Activated CD4-positive, alpha-beta T cell treated with anti-CD3 and anti-CD28 coated beads for 48 hours (primary cell): ENCODE data around the gene ZNF132.
A peak's percentile ranks its signal among the peaks of the same experiment; 100 is the strongest.
"Not testable (repeated sequence)": the region's sequence is repeated elsewhere in the genome, so short reads cannot be mapped to it uniquely, and the experiment has no call there.

Experiments
- DNase-seq: peaks from one replicate; pipeline ENCODE4 v3.0.0-alpha.2; 2020

ZNF132 gene

DNA sequence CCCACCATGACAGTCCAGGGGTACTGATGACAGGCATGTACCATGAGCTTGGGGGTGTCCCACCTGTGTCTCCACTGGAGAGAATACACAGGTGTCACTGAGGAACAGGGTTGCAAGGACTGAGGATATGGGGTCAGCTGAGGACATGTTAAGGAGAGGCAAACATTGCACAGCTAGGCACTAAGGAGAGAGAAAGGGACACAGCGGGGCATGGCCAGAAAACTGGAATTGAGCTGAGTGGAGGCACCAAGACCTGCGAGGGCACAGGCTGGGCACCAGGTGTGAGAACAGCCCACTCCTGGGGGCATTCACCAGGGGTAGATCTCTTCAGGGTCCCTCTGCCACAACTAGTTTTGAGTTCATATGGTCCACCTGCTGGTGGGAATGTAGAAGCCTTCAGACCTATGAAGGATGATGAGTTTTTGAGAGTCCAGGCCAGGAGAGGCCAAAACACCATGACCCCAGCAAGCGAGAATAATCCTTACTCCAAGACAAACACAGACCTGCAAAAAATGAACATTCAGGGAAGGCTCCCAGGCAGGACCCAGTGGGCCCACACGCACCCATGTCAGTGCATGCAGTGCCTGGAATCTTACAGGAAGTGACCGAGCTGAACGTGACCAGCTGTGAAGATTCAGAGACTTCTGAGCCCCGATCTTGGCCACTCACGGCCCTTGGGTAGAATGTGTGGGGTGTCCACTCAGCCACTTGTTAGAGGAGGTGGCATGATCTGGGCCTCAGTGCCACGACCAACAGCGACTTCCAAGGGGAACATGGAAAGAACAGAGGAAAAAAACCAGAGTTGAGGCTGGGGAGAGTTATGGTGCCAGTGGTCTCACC, 32.9 kb downstream of the ZNF132 start:
- DNase-seq, result no peak

DNA sequence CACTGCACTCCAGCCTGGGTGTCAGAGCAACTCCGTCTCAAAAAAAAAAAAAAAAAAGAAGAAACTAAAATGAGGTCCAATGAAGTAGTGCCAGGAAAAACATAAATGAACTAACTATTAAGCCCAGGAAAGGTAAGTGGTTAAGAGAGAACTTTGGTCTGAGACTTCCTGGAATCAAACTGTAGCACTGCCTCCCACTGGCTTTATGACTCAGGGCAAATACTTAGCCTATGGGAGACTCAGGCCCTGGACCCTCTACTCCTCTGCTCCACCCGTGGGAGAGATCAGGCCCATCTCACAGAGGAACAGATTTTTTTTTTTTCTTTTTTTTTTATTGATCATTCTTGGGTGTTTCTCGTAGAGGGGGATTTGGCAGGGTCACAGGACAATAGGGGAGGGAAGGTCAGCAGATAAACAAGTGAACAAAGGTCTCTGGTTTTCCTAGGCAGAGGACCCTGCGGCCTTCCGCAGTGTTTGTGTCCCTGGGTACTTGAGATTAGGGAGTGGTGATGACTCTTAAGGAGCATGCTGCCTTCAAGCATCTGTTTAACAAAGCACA, 36.0 kb downstream of the ZNF132 start:
- not testable (repeated sequence) for DNase-seq

DNA sequence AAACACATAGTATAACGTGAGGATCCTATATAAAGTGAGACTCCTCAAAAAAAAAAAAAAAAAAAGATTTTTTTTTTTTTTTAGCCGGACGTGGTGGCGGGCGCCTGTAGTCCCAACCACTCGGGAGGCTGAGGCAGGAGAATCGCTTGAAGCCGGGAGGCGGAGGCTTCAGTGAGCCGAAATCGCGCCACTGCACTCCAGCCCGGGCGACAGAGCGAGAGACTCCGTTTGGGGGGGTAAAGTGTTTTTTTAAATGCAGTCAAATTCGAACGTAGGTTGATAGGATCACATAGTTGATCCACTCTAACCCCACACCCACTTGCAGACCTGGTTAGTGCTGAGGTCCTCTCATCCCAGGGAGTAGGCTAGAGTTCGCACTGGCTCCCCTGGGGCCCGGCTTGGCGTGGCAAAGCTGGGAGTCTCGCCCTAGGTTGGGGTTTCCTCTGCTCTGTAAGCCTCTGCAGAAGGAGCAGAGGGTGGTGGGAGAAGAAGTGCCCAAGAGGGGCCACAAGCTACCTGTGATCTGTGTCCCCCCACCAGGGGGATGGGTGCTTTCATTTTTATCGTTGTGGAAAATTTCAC, 38.0 kb downstream of the ZNF132 start:
- DNase-seq, result no peak

DNA sequence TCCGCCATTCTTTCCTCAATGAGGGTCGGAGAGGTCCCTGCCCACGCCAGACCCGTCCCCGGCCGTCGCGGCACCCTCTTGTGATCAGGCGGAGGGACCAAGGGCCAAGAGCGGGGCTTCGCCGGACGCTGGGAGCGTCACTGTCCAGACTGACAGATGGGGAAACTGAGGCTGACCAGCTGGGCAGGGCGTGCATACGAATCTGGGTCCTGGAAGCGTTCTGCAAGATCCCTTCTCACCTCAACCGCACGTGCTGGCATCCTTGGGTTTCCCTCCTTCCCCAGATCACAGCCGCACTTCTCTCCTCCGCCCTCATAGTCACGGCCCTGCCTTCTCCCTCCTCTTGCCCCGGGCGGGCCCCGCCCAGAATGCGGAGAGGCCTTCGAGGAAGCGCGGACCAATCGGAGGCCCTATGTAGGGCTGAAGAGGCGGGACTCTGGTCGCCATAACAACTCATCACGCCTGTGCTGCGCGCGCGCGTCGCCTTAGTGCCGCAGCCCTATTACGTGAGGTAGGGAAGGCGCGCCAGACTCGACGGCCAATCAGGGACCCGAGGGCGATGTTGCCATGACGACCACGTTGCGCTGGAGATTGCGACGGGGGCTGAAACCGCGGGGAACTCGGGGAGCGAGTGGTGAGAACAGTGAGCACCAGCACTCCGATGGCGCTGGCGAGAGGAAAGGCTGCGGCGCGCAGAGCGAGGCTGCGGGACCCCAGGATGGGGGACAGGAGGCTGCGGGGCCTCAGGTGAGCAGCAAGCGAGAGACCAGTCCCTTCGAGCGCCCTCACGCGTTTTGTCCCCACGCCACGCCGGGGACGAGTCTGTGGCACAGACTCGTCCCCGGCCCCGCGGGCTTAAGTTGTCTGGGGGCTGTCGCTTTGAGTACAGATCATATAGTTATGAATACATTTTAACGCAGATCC, 38.8 kb downstream of the ZNF132 start:
- DNase-seq, result peak; percentile 100

DNA sequence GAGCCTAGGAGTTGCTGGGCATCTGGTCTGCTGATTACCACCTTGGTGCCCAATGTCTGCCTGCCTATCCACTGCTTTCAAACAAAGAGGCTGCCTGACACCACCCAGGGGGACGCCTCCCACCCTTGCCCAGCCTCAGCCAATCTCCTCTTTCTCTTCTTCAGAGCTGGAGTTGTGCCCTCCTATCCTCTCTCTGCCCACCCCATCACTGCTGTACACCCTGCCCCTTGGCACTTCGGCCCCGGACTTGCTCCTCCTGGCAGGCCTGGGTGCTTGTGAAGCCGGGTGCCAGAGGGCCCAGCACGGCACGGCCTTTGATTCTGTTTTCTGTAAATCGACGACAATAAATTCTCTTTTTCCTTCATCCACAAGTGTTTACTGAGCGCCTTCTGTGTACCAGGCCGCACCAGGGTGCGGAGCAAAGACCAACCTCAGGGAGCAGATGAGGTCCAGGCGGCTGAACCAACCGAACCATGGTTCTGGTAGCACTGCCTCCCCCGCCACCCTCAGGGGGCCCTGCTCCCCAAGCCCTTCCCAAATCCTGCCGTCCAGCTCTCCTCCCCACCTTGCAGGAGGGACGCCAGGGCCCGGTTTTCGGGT, 39.5 kb downstream of the ZNF132 start:
- DNase-seq, result no peak

DNA sequence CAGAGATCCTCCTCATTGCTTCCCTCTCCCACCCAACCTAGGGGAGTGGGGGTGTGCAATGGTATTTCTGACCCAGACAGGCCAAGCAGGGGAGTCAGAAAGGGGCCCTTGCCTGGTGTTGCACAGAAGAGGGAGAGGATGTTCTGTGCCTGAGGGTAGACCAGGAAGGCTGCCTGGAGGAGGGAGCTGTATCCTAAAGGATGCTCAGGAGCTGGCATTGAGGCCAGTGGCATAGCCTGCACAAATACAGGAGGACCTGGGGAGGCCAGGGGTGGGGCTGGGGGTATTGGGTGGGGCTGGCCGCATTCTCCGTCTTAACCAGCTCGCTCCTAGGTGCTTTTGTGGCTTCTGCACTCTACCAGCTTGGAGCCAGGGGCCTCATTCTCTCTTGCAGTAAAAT, 40.0 kb downstream of the ZNF132 start:
- no peak for DNase-seq

DNA sequence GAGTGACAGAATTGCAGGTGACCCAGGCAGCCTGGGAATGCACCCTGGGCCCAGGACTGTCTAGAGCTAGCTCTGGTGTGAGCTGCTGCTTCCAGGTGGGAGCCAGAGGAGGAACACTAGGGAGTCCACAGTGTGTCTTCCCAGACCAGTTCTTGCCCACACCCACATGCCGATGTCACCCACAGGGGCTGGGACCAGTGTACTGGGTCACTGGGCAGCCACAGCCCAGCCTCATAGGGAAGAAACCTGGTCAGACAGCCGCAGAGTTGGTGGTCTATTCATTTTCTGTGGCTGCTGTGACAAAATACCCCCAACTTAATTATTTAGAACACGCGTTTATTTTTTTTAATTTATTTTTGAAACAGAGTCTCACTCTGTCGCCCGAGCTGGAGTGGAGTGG, 41.4 kb downstream of the ZNF132 start:
- DNase-seq, result no peak

DNA sequence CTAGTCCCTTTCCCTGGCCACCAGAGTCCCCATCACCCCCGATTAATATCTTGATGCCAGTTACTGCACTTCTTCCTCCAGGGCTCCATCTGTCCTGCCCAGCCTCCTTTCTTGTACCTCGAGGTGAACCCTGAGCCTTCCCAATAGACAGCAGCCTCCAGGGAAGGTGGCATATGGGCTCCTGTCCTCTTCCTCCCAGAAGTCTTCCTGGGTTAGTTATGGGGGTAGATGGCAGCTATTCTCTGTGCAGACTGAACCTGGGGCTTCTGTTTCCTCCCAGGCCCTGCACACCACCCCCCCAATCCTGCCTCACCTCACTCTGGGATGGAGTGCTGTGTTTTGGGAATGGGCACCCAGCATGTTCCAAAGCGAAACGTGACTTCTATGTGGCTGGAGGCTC, 41.9 kb downstream of the ZNF132 start:
- DNase-seq, result no peak

DNA sequence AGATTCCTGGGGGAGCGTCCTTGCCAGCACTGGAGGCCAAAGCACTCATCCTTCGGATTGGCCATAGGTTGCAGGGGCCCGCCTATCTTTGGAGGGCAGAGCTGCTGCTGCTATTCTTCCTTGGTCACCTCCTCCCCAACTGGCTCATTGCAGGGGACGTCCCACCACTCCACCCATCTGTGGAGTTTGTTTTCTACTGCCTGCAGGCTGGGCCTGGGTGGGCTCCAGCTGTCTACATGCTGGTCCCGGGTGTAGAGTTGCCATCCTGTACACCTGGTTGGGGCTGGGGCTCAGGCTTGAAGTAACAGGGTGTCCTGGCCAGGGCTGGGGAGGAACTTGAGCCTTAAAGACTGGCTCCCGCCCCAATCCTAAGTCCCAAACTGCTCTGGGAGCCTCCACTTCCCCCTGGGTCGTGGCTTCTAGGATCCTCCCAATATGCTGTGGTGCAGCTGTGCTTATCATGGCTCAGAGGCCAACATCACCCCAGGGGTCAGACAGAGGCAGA, 42.4 kb downstream of the ZNF132 start:
- no peak for DNase-seq

DNA sequence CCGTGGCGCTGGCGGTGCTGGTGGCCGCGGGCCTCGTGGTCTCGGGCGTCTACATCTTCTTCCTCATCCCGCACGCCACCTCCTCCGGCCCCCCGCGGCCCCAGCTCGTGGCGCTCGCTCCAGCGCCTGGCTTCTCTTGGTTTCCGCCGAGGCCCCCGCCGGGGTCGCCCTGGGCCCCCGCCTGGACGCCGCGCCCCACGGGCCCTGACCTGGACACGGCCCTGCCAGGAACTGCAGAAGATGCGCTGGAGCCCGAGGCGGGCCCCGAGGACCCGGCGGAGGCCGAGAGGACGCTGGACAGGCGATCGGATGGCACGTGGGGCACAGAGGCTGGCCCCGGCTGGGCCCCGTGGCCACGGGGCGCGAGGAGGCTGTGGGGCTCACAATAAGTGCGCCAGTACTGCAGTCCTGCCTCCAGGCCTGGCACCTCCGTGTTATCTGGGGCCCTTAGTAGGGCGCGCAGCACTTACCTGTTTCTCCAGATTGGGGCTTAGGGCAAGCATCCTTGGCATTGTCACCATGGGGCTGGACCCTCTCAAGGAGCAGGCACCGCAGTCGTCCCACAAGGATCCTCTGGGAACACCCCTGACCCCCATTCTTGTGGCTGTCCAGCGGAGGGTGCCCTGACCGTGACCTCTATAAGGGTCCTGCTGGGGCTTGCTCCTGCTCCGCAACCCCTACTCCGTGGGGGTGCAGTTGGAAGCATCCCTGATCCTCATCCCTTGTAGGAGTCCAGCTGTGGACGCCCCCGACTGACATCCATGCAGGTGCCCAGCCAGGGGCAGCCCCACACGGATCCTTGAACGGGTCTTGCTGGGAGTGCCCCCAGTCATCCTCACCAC, 43.0 kb downstream of the ZNF132 start:
- DNase-seq, result no peak

DNA sequence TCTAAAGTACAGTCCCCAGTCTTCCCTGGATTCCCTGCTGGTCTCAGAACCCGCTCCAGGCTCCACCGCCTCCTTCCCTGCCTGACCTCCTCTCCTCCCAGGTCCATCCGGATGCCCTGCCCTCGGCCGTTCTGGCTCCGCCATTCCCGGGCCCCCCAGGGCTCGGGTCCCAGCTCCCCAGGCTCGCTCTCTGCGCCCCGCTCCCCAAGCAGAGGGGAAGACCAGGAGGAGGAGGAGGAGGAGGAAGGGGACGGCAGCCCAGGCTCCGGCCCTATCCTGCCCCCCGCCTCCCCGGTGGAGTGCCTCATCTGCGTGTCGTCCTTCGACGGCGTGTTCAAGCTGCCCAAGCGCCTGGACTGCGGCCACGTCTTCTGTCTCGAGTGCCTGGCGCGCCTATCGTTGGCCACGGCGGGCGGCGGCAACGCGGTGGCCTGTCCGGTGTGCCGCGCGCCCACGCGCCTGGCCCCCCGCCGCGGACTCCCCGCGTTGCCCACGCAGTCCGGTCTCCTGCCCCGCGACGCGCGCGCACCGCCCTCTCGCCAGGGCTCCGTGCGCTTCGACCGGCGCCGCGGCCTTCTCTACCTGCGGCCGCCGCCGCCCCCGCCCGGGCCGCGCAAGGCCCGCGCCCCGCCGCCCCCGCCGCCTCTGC, 43.9 kb downstream of the ZNF132 start:
- no peak for DNase-seq

DNA sequence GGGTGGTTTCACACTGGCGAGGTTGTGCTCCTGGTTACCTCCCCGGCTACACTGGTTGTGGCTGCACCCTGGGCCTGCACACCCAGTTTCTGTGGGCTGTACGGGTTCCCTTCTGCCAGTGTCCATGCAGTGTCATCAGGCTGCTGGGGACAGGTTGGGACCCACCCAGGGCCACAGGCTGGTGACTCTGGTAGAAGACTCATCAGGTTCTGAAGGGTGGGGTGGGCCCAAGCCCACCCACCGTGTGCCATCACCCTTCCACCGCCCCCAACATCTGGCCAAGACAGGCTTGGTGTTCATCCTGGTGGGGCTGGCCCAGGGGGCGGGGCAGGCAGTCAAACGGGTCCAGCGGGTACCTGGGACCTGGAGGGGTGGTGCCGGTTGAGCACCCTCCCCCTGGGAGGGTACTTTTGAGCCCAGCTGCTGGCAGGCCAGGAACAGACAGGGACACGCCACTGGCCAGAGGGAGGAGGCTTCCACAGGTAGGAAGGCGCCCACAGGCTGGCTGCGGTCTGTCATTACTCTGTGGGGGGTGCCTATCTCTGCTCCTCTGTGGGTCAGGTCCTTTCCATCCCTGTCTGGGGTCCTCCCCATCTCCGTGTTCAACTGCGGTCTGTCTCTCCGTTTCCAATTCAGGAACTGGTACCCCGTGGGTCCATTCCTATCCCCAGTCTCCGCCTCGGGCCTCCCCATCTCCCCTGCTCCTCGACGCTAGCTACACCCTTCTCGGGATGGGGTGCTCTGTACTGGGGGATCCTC, 44.6 kb downstream of the ZNF132 start, which contains the start of gene RNF225:
TSS of gene RNF225 (plus strand) at position 437 of the 759 bp plus-strand sequence. CDS start 434 bp downstream, outside the sequence.
- DNase-seq, result peak; percentile 30

DNA sequence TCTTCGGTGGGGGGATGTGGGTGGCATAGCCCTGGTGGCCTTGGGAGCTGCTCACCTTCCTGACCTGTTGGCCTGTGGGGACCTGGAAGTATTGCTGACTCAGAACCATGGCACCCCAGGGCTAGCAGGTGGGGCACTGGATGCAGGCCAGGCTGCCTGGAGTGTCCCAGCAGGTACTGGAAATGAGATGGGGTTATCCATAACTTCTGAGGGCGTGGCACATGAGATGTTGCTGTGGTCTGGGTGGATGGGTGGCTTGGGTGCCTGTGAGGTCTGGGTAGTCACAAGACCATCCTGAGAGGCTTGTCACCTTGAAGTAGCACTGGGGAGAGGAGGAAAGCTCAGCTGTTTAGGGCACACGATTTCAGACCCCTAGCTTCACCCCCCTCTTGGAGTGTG, 45.1 kb downstream of the ZNF132 start:
- no peak for DNase-seq

DNA sequence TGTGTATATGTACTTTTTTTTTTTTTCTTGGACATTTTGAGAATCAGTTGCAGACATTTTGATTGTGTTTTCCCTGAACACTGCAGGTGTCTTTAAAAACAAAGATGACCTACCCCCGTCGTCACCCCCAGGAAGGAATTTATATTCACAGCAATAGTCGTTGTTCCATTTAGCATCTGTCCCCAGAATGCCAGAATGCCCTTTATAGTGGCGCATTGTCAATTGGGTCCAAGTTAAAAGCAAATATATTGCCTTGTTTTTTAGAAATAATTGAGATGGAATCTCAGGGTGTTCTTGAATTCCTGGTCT, 46.3 kb downstream of the ZNF132 start:
- no peak for DNase-seq

DNA sequence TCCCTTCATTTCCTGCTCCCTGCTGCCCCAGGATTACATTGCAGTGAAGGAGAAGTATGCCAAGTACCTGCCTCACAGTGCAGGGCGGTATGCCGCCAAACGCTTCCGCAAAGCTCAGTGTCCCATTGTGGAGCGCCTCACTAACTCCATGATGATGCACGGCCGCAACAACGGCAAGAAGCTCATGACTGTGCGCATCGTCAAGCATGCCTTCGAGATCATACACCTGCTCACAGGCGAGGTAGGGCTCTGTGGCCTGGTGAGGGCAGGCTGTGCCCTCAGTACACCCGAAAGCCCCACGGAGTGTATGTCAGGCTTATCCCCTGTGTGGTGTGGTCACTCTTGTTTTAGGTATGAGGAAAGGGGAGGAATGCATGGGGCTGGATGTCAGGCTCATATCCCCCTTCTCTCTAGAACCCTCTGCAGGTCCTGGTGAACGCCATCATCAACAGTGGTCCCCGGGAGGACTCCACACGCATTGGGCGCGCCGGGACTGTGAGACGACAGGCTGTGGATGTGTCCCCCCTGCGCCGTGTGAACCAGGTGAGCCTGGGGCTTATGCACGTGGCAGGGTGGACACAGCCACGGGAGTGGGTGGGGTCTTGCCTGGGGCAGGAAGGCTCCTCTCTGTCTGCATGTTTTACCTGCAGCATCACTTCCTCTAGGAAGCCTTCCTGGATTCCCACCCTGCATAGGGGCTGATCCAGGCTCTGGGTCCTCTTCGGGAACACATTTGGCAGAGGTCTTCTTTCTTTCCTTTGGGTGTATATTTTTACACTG, 46.8 kb downstream of the ZNF132 start:
- DNase-seq, result no peak

DNA sequence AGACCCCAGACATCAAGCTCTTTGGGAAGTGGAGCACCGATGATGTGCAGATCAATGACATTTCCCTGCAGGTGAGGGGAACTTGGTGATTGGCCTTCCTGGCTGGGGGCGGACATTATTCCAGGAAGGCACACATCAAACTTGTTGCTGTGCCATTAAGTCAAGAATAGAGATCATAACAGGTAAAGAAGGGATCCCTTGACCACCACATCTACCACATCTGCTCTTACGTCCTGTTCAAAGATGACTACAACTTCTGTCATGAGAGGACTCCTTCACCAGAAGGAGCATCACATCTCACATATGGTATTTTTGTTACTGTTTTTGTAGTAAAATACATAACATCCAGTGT, 51.8 kb downstream of the ZNF132 start:
- no peak for DNase-seq

DNA sequence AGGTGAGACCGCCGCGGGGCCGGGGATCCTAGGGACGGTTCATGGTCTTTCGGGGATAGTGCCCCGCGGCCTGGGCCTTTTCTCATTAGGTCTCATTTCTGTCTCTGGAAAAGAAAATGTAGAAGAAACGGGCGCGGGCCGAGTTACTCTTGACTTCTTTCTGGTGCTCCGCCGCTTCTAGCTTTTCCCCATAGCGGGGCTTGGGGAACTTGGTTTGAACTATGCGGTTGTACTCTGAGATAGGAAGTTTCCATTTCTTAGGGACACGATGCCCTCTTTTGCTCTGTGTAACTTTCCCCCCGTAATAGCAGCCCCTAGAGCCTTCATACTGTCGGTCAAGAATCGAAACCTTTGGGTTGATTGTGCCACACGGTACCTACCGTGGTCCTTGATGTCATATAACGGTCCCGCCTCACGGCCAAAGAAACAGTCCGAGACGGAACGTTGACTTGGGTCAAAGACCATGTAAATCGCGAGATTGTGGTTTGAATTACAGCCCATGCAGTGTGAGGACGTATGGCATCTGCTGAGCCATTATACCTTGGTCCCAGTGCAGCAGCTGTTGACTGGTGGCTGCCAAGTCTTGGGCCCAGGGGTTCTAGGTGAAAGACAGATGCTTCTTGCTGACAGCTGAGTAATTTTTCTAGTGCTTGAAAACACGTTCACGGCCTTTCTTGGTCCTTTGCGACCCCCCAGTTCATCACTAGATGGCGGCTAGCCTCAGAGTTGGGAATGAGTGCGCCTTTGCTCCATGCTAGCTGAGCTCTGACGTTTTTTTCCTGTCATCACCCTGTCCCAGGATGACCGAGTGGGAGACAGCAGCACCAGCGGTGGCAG, 52.4 kb downstream of the ZNF132 start:
- no peak for DNase-seq

DNA sequence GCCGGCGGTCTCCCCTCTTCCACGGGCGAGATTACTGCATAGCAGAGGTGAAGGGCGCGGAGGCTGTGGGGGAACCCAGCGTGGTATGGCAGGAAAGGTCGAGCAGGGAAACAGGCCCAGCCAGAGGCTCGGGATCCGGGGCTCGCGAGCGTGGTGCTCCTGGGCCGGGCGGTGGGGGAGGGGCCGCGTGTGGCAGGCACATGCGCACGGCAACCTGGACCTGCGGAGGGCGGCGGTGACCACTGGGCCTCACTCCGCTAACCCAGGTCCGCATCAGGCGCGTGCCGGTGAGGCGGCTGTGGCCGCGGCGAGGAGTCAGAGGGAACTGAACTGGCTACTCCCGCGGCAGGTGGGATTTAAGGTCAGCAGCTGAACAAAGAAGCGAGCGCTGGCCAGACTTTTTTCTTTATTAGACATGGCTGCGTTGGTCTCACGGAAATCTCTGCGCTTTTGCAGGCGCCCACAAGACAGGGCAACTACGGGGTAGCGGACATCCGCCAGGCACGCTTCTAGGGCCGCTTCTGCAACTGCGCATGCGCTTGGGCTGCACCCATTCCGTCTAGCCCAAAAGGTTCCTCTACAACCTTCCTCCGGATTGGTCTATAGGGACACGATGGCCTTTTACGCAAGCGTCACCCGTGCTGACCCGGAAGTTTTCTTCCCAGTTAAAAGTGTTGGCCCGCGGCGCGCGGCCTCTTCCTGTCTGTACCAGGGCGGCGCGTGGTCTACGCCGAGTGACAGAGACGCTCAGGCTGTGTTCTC, 53.2 kb downstream of the ZNF132 start, which contains the start of gene RPS5:
TSS of gene RPS5 (plus strand) at position 694 of the 762 bp plus-strand sequence. CDS start 869 bp downstream, outside the sequence.
- DNase-seq, result peak; percentile 97
